Fibroblast of lung (primary cell): ENCODE measurements around the gene KBTBD7. TPM values are rescaled to one million over a fixed set of nuclear protein-coding genes. Genes with fewer than 3 reads are reported as not detected.

Source experiments
- DNase-seq, 2 donors: peaks; one replicate each; pipeline versions ENCODE4 v3.0.0 to v3.0.0-alpha.2; 2010; ENCODE audit warnings: low read depth in 2 of 2
- H2AFZ ChIP-seq: 2 replicates; pipeline ENCODE4 v1.5.1; 2012; ENCODE audit warnings: low read length, control low read depth, inconsistent platforms
- H3K27ac ChIP-seq: 2 replicates; pipeline ENCODE4 v1.5.1; 2011; ENCODE audit warnings: low read length, control low read depth; ENCODE audit not compliant: insufficient read depth
- H3K27me3 ChIP-seq: 2 replicates; pipeline ENCODE4 v1.5.1; 2011; ENCODE audit warnings: mild to moderate bottlenecking, low read length; ENCODE audit not compliant: control insufficient read depth, insufficient read depth
- H3K36me3 ChIP-seq: 2 replicates; pipeline ENCODE4 v1.5.1; 2011; ENCODE audit warnings: low read length; ENCODE audit not compliant: control insufficient read depth, insufficient read depth
- H3K4me1 ChIP-seq: 2 replicates; pipeline ENCODE4 v1.5.1; 2011; ENCODE audit warnings: low read length; ENCODE audit not compliant: control insufficient read depth, insufficient read depth; ENCODE audit errors: extremely low read depth
- H3K4me2 ChIP-seq: 2 replicates; pipeline ENCODE4 v1.5.1; 2011; ENCODE audit warnings: low read length, control low read depth; ENCODE audit not compliant: insufficient read depth; ENCODE audit errors: extremely low read depth
- H3K4me3 ChIP-seq, 4 experiments: fragments of 200-600 bp in 1 of 4; sonication (generic) in 1 of 4; replicated peaks in 1 of 4; 2 replicates each; pipeline ENCODE4 v1.5.1; 2011 to 2016; ENCODE audit warnings: low read length in 4 of 4, low read depth in 3 of 4, mild to moderate bottlenecking in 3 of 4, control low read depth in 2 of 4, inconsistent platforms in 1 of 4, mixed read lengths in 1 of 4; ENCODE audit not compliant: insufficient read depth in 1 of 4; ENCODE audit errors: control extremely low read depth in 1 of 4
- H3K79me2 ChIP-seq: 2 replicates; pipeline ENCODE4 v1.5.1; 2012; ENCODE audit warnings: mild to moderate bottlenecking, low read length, inconsistent platforms; ENCODE audit not compliant: control insufficient read depth, insufficient read depth
- H3K9ac ChIP-seq: 2 replicates; pipeline ENCODE4 v1.5.1; 2011; ENCODE audit warnings: mild to moderate bottlenecking, low read length, control low read depth; ENCODE audit not compliant: insufficient read depth
- H3K9me3 ChIP-seq: 2 replicates; pipeline ENCODE4 v1.5.1; 2012; ENCODE audit warnings: low read depth, low read length; ENCODE audit not compliant: control insufficient read depth, insufficient read depth
- H4K20me1 ChIP-seq: 2 replicates; pipeline ENCODE4 v1.5.1; 2011; ENCODE audit warnings: low read length; ENCODE audit not compliant: control insufficient read depth, insufficient read depth; ENCODE audit errors: extremely low read depth
- EZH2 ChIP-seq: IDR thresholded peaks from 2 replicates; pipeline ENCODE4 v1.5.1; 2012; ENCODE audit warnings: low read length, control low read depth, mild to moderate bottlenecking; ENCODE audit errors: missing control alignments
- polyA plus RNA-seq, 2 donors: library from polyadenylated mRNA; depleted of rRNA in 1 of 2; stranded (reverse) in 1 of 2; unstranded in 1 of 2; fragments of >200 nt; gene quantifications; 2 replicates each; pipeline ENCODE4 v1.2.1, GENCODE V29; 2011 to 2012; ENCODE audit warnings: missing spikeins in 1 of 2
- total RNA-seq: library from RNA; depleted of rRNA; stranded (reverse); fragments of >200 nt; gene quantifications from 2 replicates; pipeline ENCODE4 v1.2.1, GENCODE V29; 2014
- TF ChIP-seq, protein P1 (sequence below), 2 donors: IDR thresholded peaks in 1 of 2; conservative IDR thresholded peaks in 1 of 2; 1 replicate in 1 of 2; 2 replicates in 1 of 2; pipeline ENCODE4 v1.5.1; 2011 to 2012; ENCODE audit warnings: low read length in 2 of 2, control low read depth in 1 of 2, inconsistent platforms in 1 of 2, low read depth in 1 of 2, mild to moderate bottlenecking in 1 of 2

The KBTBD7 gene
- total and polyA plus RNA-seq, 2 donors (not counting 1 experiment from before 2014, with no cell fraction given): 3.5 to 5.9 TPM

DNA sequence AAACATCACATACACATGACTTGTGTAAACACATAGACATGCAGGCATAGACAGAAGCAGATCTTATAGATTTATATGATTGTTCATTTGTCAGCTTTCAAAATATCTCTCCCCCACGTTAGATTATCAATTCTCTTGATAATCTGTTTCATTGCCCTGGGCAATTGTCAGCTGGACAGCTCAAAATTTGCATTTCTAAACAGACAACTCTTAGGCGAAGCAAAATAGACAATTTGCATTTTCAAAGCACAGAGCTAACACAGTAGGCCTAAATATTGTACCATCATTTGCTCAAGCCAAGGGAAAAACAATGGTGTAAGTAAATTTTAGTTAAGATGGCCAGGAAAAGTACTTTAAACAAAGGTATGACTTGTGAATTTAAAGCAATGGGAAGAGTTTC is 37.7 kb downstream of the KBTBD7 start:
- H3K36me3 ChIP-seq: no peaks in the 10 kb centered on the region
- no peaks in the 10 kb centered on the region for H4K20me1 ChIP-seq
- H3K9ac ChIP-seq: no peak overlapping the region
- H3K27ac ChIP-seq: no peak overlapping the region
- no peaks in the 10 kb centered on the region for H3K4me1 ChIP-seq
- no peak for DNase-seq
- H3K4me2 ChIP-seq: no peak overlapping the region
- no peaks in the 10 kb centered on the region for H3K27me3 ChIP-seq
- no peak overlapping the region for H3K4me3 ChIP-seq
- no peak overlapping the region for H2AFZ ChIP-seq
- no peaks in the 10 kb centered on the region for H3K79me2 ChIP-seq
- TF ChIP-seq, protein P1, sequence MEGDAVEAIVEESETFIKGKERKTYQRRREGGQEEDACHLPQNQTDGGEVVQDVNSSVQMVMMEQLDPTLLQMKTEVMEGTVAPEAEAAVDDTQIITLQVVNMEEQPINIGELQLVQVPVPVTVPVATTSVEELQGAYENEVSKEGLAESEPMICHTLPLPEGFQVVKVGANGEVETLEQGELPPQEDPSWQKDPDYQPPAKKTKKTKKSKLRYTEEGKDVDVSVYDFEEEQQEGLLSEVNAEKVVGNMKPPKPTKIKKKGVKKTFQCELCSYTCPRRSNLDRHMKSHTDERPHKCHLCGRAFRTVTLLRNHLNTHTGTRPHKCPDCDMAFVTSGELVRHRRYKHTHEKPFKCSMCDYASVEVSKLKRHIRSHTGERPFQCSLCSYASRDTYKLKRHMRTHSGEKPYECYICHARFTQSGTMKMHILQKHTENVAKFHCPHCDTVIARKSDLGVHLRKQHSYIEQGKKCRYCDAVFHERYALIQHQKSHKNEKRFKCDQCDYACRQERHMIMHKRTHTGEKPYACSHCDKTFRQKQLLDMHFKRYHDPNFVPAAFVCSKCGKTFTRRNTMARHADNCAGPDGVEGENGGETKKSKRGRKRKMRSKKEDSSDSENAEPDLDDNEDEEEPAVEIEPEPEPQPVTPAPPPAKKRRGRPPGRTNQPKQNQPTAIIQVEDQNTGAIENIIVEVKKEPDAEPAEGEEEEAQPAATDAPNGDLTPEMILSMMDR (conservative IDR thresholded peaks at IDR 0.05 in 1 of 2, IDR thresholded peaks at IDR 0.05 in 1 of 2; ENCODE audit: low read depth in 1 of 2, low read length in 2 of 2): no peak
- TF ChIP-seq EZH2: no peak
- no peaks in the 10 kb centered on the region for H3K9me3 ChIP-seq

DNA sequence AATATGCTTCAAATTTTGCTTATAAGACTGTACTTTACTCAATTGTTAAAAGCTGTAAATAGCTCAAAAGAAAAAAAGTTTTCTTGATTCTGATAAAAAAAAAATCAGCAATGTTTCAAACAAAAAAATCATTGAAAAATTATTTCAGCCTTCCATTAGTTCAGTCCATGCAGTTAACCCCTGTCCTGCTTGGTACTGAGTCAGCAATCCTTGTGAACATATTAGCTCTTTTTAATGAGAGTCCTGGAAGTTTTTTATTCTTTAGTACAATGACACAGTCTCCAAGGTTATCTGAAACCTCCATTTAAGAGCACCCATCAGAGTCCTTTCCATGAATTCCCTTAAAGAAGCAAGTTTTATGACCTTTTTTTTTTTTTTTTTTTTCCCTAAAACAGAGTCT is 40.3 kb downstream of the KBTBD7 start:
- H3K4me2 ChIP-seq: no peak overlapping the region
- H3K9me3 ChIP-seq: no peaks in the 10 kb centered on the region
- TF ChIP-seq, protein P1 (conservative IDR thresholded peaks at IDR 0.05 in 1 of 2, IDR thresholded peaks at IDR 0.05 in 1 of 2; ENCODE audit: low read depth in 1 of 2, low read length in 2 of 2): no peak
- no peak for TF ChIP-seq EZH2
- no peak overlapping the region for H3K27ac ChIP-seq
- no peaks in the 10 kb centered on the region for H3K4me1 ChIP-seq
- H4K20me1 ChIP-seq: no peaks in the 10 kb centered on the region
- H3K79me2 ChIP-seq: no peaks in the 10 kb centered on the region
- no peak overlapping the region for H3K4me3 ChIP-seq
- H3K9ac ChIP-seq: no peak overlapping the region
- no peak for DNase-seq
- no peak overlapping the region for H2AFZ ChIP-seq
- no peaks in the 10 kb centered on the region for H3K27me3 ChIP-seq
- no peaks in the 10 kb centered on the region for H3K36me3 ChIP-seq

DNA sequence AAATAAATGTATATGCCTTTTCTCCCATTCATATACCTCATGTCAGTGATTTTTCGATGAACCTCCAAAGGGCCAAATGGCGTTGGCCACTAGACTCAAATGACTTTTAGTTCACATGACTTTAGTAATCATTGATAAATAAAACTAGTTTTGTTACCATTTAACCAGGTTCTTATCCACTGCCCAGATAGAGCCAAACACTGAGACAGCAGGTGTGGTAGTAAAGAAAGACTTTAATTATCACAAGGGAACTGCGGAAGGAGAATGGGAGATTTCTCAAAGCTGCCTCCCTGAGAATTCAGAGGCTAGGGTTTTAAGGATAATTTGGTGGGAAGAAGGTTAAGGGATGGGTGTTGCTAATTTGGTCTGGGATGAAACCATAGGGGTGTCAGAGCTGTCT is 42.4 kb downstream of the KBTBD7 start:
- no peaks in the 10 kb centered on the region for H3K4me1 ChIP-seq
- no peak for DNase-seq
- no peak overlapping the region for H3K4me2 ChIP-seq
- H3K36me3 ChIP-seq: no peaks in the 10 kb centered on the region
- H3K27ac ChIP-seq: no peak overlapping the region
- no peak overlapping the region for H2AFZ ChIP-seq
- TF ChIP-seq EZH2: no peak
- TF ChIP-seq, protein P1 (conservative IDR thresholded peaks at IDR 0.05 in 1 of 2, IDR thresholded peaks at IDR 0.05 in 1 of 2; ENCODE audit: low read depth in 1 of 2, low read length in 2 of 2): no peak
- no peaks in the 10 kb centered on the region for H3K27me3 ChIP-seq
- no peaks in the 10 kb centered on the region for H4K20me1 ChIP-seq
- H3K9ac ChIP-seq: no peak overlapping the region
- no peak overlapping the region for H3K4me3 ChIP-seq
- no peaks in the 10 kb centered on the region for H3K9me3 ChIP-seq
- no peaks in the 10 kb centered on the region for H3K79me2 ChIP-seq
